ENCODE results near the gene NYAP2.

NYAP2 gene

GRCh38 chr2:225574582-225575138 is 175.2 kb downstream of the NYAP2 start:
- TF ChIP-seq, protein P1, sequence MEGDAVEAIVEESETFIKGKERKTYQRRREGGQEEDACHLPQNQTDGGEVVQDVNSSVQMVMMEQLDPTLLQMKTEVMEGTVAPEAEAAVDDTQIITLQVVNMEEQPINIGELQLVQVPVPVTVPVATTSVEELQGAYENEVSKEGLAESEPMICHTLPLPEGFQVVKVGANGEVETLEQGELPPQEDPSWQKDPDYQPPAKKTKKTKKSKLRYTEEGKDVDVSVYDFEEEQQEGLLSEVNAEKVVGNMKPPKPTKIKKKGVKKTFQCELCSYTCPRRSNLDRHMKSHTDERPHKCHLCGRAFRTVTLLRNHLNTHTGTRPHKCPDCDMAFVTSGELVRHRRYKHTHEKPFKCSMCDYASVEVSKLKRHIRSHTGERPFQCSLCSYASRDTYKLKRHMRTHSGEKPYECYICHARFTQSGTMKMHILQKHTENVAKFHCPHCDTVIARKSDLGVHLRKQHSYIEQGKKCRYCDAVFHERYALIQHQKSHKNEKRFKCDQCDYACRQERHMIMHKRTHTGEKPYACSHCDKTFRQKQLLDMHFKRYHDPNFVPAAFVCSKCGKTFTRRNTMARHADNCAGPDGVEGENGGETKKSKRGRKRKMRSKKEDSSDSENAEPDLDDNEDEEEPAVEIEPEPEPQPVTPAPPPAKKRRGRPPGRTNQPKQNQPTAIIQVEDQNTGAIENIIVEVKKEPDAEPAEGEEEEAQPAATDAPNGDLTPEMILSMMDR (IDR thresholded peaks at IDR 0.05; ENCODE audit: insufficient read depth, low read length, missing control alignments): no peak
- ChIA-PET CTCF (no interaction called here), POLR2A (no interaction called here)
- no peak overlapping the region for H3K4me3 ChIP-seq (ENCODE audit: low read depth, low read length)
- no peak for DNase-seq (ENCODE audit: low read depth, low spot score)

DNA sequence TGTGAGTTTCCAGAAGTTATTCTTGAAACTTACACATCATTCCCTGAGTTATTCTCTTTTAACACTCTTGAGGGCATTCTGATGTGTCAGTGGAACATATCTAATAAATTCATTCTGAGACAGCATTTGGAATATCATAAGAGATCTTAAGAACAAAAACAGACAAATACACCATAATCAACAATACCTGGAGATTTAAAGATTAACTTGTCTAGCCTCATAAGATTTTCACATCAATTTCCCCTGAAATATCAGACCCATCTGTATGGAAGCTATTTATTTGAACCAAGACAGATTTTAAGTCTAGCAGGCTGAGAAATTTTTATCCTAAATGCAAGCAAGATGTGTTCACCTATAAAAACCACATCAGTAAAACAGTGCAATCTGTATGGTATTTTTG is 181.6 kb downstream of the NYAP2 start:
- no peak overlapping the region for H3K4me3 ChIP-seq (ENCODE audit: low read depth, low read length)
- TF ChIP-seq, protein P1 (IDR thresholded peaks at IDR 0.05; ENCODE audit: insufficient read depth, low read length, missing control alignments): no peak
- ChIA-PET CTCF (no interaction called here), POLR2A (no interaction called here)
- no peak for DNase-seq (ENCODE audit: low read depth, low spot score)

- DNase-seq (ENCODE audit: low read depth, low spot score): no peak
- H3K4me3 ChIP-seq (ENCODE audit: low read depth, low read length): no peak overlapping the region
- TF ChIP-seq, protein P1 (IDR thresholded peaks at IDR 0.05; ENCODE audit: insufficient read depth, low read length, missing control alignments): no peak
- ChIA-PET CTCF (no interaction called here), POLR2A (no interaction called here)
Observed at GRCh38 chr2:225581906-225582305, 182.4 kb downstream of the NYAP2 start.

- DNase-seq (ENCODE audit: low read depth, low spot score): no peak
- CTCF ChIA-PET: no interaction called here
- TF ChIP-seq, protein P1 (IDR thresholded peaks at IDR 0.05; ENCODE audit: insufficient read depth, low read length, missing control alignments): no peak
- POLR2A ChIA-PET: no interaction called here
- no peak overlapping the region for H3K4me3 ChIP-seq (ENCODE audit: low read depth, low read length)
Observed at GRCh38 chr2:225582355-225583116, 183.0 kb downstream of the NYAP2 start.

- no peak overlapping the region for H3K4me3 ChIP-seq (ENCODE audit: low read depth, low read length)
- ChIA-PET POLR2A (no interaction called here), CTCF (no interaction called here)
- no peak for DNase-seq (ENCODE audit: low read depth, low spot score)
- TF ChIP-seq, protein P1 (IDR thresholded peaks at IDR 0.05; ENCODE audit: insufficient read depth, low read length, missing control alignments): no peak
Observed at GRCh38 chr2:225584796-225585195, 185.3 kb downstream of the NYAP2 start.

DNA sequence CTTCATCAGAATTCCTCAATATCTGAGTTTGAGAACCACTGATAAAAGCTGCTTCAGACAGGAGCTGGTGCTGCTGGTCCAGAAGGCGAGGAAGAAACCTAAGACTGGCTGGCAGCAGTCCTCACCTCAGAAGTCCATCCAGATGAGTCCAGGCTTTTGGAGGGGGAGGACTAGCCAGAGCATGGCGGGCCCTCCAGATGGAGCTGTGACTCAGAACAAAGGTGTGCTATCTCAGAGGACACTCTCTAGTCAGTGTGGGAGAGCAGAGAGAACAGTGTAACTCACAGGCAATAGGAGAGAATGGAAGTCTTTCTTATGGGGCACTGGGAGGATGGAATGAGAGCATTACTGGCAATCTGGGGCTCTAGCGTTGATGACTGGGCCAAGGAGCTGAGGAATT is 191.4 kb downstream of the NYAP2 start:
- CTCF ChIA-PET: no interaction called here
- TF ChIP-seq, protein P1 (IDR thresholded peaks at IDR 0.05; ENCODE audit: insufficient read depth, low read length, missing control alignments): no peak
- H3K4me3 ChIP-seq (ENCODE audit: low read depth, low read length): no peak overlapping the region
- DNase-seq (ENCODE audit: low read depth, low spot score): no peak
- POLR2A ChIA-PET: no interaction called here
